ENCODE results near the gene CCDC89. TPM values are rescaled to one million over a fixed set of nuclear protein-coding genes. Genes with fewer than 3 reads are reported as not detected.
"Not testable (repeated sequence)": the region's sequence is repeated elsewhere in the genome, so short reads cannot be mapped to it uniquely, and the experiment has no call there.

The CCDC89 gene
- total RNA-seq, 1 donor from 2014 or later = 1.8 TPM

DNA sequence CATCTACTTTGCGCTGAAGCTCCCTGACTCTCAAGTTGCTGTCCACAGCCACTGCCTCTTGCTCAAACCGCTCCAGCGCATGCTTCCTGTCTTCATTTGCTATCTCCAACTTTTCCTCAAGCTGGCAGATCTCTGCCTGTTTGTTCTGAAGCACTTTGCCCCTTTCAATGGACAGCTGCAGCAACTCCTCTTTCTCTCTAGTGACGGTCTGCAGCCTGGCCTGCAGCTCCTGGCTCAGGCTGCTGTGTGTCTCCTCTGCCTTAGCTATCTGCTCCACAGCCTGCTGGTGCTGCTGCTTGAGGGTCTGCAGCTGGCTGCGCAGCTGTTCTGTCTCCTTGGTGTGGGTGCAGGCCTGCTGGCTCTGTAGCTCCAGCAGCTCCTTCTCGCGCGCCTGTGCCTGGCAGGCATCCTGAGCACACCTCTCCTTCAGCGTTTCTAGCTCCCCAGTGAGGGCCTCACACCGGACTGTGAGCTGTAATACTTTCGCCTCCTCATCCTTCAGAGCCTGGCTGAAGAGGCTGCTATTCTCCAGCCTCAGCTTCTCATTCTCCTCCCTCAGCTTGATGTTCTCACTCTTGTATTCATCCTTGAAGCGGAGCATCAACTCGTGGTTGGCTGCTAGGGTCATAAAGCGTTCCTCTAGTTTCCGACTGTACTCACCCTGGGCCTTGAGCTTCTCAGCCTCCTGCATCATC is 723 bp downstream of the CCDC89 start:
- no peak for DNase-seq

DNA sequence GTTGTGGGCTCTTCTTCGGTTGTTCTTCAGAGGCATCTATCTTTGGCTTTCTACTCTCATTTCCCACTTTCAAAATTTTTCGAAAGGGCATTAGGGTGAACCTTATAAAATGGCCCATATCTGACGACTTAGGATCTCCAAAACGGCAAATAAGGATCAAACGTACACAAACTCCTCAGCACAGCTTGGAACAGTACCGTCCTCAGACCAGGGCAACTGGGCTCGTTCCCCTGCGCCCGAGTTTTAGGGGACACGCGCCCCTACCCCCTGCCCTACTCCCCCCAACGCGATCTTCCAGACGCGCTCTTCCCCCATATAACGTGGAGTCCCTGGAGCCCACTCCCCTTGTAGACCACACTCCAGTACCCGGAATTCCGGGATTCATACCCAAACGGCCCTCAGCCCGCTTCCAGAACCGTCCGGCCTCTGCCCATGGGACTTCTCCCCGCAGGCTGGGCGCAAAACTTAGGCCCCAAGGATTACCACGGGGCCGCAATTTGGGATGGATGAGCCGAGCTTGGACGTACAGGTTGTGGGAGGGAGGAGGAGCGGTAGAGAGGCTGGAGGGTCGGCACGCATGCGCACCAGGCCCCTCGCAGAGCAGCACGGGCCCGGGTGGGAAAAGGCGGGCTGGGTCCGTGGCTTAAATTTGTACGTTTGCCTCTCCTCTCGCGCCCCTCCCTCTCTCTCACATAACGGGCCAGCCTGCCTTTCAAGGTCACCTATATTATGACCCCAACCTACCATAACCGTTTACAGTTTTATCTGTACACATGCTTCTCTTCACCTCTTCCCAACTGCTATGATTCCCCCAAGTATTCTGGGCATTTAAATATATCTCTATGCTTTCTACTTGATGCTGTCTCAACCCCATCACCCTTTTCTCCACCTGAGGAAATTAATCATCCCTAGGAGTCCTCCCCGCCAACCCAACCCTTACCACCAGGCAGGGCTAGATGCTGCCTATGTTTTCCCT is 3.4 kb downstream of the CCDC89 start:
- DNase-seq = peak; percentile 3

DNA sequence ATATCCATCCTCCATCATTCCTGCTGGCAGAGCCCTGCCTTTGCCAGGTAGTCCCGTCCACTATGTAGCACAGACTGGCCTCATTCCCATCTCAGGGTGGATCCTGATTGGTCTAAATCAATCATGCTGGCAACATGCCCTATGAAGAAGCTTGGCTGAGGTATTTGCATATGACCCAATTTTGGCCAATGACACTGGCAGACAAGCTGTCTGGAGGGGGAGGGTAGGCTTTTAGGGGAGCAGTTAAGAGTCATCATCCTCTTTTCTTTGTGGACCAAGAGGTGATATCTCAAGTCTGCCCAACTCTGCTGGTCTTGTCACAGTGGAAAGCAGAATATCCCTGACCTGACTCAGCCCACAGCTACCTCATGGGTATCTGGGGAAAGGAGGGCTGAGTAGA is 5.1 kb downstream of the CCDC89 start:
- no peak for DNase-seq

DNA sequence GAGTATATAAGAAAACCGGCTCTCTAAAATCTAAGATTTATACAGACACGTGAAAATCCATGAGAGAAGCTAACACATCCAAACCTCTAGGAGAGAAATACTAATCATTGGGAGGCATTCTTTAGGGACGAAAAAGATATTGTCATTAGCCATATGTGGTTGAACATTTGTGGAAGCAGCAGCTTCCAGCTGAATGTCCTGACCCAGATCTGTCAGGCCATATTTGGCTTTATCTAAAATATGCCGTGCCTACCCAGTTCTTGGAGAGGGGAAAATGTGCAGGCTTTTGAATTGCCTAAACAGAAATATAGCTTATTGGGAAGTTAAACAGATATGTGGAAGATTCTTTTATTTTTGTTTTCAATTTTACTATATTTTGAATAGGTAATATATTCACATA is 6.4 kb downstream of the CCDC89 start:
- no peak for DNase-seq

DNA sequence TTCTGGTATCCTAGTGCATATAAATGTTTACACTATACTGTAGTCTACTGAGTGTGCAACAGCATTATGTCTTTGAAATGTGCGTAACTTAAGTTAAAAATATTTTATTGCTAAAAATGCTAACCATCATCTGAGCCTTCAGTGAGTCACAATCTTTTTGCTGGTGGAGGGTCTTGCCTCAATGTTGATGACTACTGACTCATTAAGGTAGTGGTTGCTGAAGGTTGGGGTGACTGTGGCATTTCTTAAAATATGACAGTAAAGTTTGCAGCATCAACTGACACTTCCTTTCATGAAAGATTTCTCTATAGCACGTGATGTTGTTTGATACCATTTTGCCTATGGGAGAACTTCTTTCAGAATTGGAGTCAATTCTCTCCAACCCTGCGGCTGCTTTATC is 12.6 kb downstream of the CCDC89 start:
- no peak for DNase-seq

DNA sequence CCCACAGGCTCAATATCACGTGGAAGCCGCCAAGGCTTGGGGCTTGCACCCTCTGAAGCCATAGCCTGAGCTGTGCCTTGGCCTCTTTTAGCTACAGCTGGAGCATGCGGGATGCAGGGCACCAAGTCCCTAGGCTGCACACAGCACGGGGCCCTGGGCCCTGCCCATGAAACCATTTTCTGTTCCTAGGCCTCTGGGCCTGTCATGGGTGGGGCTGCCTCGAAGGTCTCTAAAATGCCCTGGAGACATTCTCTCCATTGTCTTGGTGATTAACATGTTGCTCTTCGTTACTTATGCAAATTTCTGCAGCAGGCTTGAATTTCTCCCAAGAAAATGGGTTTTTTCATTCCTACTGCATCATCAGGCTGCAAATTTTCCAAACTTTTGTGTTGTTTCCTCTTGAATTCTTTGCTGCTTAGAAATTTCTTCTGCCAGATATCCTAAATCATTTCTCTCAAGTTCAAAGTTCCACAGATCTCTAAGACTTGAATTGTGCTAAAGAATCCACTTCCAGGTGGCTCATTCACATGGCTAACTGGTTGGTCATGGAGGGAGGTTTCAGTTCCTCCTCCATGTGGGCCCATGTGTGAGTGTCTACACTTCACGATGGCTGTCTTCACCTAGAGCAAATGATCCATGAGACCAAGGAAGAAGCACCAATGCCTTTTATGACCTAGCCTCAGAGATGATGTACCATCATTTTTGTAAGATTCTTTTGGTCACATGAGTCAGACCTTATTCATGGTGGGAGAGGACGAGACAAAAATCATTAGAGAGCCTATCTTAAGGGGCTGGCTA is 13.7 kb downstream of the CCDC89 start:
- no peak for DNase-seq

DNA sequence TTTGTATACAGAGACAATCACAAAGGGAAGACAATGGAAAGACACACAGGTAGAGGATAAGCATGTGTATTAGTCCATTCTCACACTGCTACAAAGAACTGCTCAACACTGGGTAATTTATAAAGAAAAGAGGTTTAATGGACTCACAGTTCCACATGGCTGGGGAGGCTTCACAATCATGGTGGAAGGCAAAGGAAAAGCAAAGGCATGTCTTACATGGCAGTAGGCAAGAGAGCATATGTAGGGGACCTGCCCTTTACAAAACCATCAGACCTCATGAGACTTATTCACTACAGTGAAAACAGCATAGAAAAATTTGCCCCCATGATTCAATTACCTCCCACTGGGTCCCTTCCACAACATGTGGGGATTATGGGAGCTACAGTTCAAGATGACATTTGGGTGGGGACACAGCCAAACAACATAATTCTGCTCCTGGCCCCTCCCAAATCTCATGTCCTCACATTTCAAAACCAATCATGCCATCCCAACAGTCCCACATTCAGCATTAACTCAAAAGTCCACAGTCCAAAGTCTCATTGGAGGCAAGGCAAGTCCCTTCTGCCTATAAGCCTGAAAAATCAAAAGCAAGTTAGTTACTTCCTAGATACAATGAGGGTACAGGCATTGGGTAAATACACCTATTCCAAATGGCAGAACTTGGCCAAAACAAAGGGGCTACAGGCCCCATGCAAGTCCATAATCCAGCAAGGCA is 14.9 kb downstream of the CCDC89 start:
- DNase-seq = not testable (repeated sequence)

DNA sequence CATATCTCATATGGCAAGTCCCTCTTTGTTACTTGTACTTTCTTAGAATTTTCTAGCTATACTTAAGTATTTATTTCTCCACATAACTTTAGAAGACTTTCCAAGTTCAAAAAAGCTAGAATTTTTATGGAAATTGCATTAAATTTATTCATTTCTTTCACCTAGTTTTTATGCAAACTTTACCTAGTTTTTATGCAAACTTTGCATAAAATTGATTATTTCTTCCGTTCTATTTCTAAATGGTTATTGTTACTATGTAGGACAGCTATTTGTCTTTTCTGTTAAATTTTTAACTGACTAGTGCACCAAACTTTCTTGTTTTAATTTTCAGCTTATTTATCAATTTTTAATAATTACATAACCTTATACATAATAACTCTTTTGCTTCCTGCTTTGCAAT is 17.8 kb downstream of the CCDC89 start:
- no peak for DNase-seq

DNA sequence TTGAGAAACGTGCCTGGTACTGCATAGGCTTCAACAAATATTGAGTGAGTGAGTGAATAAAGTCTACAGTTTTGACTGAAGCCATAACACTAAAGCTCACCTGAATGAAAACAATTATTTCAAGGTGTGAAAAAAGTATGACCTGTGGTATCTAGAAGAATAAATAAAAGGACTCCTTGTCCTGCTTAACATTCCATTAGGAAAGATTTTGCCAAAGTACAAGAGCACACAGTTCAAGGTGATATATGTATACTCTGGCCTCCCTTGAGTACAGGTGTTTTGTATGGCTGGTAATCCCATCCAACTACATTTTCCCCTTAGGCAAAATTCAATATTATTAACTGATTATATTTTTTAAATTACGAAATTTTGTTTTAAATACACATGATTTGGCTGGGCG is 19.3 kb downstream of the CCDC89 start:
- DNase-seq = no peak

DNA sequence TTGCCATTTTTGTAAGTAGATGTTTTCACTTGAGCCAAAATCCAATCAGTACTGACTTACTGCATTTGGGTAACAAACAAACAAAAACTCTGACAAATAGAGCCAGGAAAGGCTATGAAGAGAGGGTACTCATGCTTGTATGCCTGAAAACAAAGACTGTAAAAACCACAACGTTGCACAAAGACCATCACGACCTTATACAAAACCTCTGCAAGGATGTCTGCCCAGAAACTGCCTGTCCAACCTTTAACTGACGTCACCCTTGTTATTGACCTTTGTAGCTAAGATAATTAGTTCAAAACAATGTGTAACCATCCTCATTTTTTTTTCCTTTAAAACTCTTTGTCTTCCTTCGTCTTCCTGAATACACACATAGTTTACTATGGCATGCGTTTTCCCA is 20.3 kb downstream of the CCDC89 start:
- no peak for DNase-seq

DNA sequence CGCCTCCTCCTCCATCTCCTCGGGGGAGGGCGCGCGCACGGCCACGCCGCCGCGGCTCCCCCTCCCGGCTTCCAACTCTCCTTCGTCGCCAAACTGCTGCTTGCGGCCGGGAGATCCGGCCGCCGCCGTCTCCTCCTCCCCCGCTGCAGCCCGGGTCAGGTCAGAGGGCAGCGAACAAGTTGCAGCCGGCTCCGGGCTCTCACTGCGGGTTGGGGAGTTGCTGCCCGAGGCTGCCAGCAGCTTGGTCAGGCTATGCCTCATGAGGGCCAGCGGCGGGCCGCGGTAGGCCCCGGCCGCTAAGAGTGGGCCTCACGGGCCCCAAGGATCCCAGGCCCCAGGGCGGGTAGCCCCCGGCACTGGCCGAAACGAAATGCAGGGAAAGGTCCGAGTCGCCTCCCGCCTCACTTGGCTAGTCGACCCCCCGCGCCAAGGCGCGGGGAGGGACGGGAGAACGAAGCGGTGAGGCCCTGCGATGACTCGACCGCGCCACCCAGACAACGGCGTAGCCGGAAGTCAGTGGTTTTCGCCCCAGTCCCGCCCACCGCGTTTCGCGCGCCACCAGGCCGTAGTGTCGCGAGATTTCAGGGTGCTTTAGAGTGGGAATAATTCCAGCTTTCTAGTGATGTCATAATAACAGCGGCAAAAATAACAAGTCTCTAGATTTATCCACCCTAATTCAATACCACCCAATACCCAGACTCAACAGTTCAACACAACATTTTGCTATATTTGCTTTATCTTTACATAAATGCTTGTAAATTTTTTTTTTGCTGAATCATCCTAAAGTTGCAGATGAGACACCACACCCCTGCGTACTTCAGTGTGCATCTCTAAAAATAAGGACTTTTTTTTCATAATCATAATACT is 21.1 kb downstream of the CCDC89 start, which contains the start of gene CREBZF:
Gene CREBZF, minus strand, starts transcription at position 515 of the 867 bp plus-strand sequence. Its CDS starts 254 bp downstream, at position 261.
- DNase-seq = peak; percentile 93

DNA sequence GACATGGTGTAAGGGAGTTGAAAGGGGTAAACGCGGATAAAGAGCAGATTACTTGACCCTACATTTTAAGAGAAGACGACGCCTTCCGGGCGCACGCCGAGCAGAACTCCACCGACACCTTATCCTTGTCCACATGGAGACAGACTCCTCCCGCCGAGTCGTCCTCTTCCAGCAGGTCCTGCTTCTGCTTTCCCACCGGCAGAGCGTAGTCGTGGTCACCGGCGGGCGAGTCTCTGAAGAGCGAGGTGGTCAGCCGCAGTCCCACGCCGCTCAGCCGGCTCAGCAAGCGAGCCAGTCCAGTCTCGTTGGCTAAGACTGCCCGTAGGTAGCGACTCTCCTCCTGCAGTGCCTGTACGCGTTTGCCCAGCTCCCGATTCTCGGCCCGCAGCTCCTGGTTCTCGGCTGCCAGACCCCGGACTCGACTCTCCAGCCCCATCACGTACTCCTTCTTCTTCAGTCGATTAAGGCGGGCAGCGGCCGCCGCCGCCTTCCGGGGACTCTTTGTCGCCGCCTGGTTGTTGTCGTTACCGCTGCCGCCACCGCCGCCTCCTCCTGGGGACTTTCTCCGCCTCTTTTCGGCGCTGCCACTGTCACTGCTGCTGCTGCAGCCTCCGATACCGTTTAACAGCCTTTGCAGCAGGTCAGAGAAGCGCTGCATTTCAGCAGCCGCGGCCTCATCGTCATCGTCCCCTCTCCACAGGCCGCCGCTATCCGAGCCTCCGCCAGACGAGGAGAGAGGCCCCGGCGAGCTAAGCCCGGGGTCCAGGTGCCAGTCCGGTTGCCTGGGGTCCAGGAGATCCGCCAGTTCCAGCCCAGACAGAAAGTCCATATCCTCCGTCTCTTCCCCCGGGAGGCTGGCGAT is 22.0 kb downstream of the CCDC89 start:
- DNase-seq = peak; percentile 61

DNA sequence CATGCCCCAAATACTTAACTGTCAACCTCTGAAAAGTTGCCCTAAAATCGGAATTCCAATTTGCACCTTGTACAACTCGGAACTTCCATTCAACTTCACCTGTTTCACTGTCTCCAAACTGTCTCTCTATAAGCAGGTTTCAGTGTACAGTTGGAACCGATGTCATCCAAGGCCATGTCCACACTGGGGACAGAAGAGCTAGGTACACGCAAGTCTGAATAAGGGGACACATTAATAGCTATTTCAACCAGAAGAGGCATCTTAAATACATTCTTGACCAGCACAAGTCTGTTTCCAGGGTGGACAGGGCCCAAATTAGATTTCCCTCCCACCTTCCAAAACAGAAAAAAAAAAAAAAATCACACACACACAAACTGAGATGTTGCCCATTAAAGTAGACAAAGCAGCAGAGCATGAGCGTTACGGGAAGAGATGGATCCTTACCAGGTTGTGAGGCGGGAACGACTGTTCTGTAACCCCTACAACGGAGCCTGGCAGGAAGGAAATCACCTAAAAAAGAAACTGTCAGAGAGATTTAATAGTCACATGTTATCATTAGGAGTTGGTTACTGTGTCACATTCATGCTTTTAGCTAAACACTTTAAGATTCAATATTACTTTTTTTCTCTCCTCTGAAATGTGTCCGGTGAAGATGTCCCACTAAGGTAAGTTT is 22.8 kb downstream of the CCDC89 start:
- no peak for DNase-seq

DNA sequence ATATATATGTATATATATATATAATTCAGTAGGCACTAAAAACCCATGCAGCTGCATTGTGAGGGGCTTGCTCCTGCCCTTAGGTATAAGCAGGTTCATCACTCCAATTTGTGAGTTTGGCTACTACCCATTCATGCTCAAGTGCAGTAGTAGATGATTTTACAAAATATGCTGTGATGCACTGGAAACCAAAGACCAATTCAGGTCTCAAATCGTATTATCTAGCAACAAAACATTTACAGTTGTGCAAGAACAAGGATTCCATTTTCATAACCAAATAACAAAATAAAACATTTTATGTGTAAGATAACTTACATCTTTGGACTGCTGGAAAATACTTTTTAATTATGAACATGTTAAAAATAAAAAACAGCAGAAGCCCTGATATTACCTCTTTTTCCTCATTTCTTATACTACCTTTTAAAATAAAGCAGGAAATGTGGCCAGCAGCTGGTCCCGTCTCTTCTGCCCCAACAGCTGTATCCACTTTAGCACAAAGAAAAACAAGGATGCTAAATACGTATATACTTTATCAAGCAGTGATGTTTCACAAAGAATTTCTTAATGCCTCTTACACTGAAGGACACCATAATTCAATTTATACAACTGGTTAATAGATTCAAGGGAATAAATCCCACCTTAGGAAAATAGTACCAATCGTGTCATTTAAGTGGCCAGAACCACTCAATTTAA is 23.9 kb downstream of the CCDC89 start:
- DNase-seq = no peak

DNA sequence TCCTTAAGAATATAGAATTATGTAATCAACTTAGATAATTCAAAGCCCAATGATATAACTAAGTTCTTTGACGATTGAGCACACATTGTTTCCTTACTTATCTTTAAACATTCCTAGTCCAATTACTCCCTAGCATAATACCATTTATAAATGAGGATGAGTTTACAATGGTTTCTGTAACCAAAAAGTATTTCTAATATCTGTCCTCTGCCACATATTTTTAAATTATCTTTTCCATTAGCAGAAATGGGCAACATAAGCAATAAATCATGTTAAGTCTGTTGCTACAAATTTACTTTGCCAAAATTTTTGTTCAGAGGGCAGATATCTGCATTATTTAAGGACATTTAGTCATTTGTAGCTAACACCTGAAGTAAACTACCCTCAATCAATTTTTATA is 27.8 kb downstream of the CCDC89 start:
- DNase-seq = no peak

DNA sequence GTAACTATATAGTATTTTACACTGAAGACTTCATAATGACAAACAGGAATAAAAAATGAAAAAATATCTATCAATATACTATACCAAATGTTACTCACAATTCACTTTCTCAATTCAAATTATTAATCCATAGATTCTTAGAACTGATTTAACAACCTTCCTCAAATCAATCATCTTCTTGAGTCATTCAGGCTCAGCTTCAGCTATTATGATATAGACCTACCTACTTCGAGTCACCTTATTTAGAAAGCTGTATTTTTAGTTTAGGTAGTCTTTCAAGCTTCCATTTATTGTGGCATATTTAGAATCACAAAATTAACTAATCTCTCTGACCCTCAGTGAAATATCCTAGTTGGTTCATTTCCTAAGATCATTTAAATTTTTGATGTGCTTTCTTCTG is 29.2 kb downstream of the CCDC89 start:
- no peak for DNase-seq

DNA sequence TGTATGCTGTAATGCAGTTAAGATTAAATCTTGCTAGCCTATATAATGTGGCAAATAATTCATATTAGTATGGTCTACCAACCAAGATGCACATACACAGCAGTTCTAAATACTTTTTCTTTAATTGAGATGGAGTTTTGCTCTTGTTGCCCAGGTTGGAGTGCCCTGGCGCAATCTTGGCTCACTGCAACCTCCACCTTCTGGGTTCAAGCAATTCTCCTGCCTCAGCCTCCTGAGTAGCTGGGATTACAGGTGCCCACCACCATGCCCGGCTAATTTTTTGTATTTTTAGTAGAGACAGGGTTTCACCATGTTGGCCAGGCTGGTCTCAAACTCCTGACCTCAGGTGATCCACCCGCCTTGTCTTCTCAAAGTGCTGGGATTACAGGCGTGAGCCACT is 31.7 kb downstream of the CCDC89 start:
- not testable (repeated sequence) for DNase-seq

DNA sequence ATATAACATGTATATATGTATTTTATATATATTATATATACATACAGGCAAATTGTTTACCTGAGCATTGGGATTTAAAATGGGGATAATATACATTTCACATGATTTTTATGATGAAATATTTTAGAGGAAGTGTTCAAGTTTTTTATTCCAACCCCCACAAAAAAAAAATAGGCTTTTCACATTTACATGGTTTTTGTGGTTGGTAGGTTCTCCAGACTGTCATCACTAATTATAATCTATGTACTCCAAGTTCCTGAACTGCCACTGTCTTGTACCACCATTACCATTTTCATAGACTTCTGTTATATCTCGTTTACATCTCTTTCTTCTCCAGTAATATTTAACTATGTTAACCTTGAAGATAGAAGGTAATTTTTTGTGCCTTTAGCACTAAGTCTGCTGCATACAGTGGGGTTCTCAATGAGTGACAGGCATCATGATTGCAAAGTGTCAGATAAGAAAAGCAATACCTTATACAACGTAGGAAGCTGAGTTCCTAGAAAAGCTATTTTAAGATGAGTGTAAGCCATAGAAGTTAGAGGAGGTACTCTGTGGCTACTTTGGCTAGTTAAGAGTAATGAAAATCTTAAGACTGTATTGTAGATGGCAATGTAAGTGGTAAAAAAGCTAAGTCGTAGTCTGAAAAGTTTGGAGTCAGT is 33.1 kb downstream of the CCDC89 start:
- no peak for DNase-seq
